Heart left ventricle (tissue), 13 donors: Measurements from ENCODE around the gene RAB20.

Experiments used
- CTCF ChIP-seq, 12 donors: fragments of 200-600 bp; sonication (generic) in 4 of 12; IDR thresholded peaks; one replicate each; pipeline versions ENCODE4 v1.5.0 to v1.8.0; 2018 to 2022; ENCODE audit warnings: antibody characterized with exemption in 12 of 12, mild to moderate bottlenecking in 5 of 12
- POLR2A ChIP-seq, 2 donors: fragments of 450-650 bp; IDR thresholded peaks; one replicate each; pipeline ENCODE4 v1.6.1; 2017; ENCODE audit warnings: antibody characterized with exemption in 2 of 2, mild to moderate bottlenecking in 2 of 2, moderate library complexity in 2 of 2
- donor health status: ischemic (EF 13 %, LVEDD 7.1; RV severe dilation, severe dysfunction).
- donor health status: DM: no; HTN: yes; CAD: no.
- donor health status: DM: no; HTN: no; CAD: no.
- donor health status: ischemic (EF 25% LVEDD 6.9; RV normal size, moderate dysfunction).
- donor health status: ischemic (EF 25% LVEDD 5.7; RV mildly dilated, moderate dysfunction).
- donor health status: ischemic (EF 35%, LVEDD 5.7; RV mildly dilated, moderate dysfunction).
- donor health status: nonischemic (EF 11% LVEDD 7.7; RV severe dilation, severe dysfunction).
- donor health status: DM: yes; HTN: yes; CAD: no.
- donor health status: PGD.
- donor health status: ischemic (EF 29% LVEDD 5.4; RV normal size, mild dysfunction).
- donor health status: nonischemic (EF 23%, LVEDD 6.1; RV moderate dilation, normal function).

GRCh38 chr13:110580800-110581199 is 19.3 kb upstream of the RAB20 start:
- TF ChIP-seq CTCF (IDR thresholded peaks at IDR 0.05) (no peak), POLR2A (IDR thresholded peaks at IDR 0.05) (no peak)
